IMR-90 (cell line): Measurements from ENCODE around the gene CPXM2. TPM values are rescaled to one million over a fixed set of nuclear protein-coding genes. Genes with fewer than 3 reads are reported as not detected.

Experiments used
- ATAC-seq: fragments of 200-7000 bp; cut with Tn5 transposase; 2 replicates; pipeline ENCODE4 v1.9.1; 2020; ENCODE audit warnings: low read depth, mild to moderate bottlenecking, moderate library complexity
- BruUV-seq: library from RNA; stranded (reverse); fragments of 400-500 nt; replicated peaks from 2 replicates; lab custom pipeline; 2021; lab: Mats Ljungman, UMichigan
- CTCF ChIA-PET: fragments of 300-600 bp; formaldehyde crosslinking; extraction: SDS; loops from one replicate; lab custom pipeline; 2021; ENCODE audit warnings: antibody characterized with exemption; lab: Yijun Ruan, JAX
- POLR2A ChIA-PET: fragments of 300-600 bp; sonication (Branson Sonifier 250); formaldehyde crosslinking; loops from one replicate; lab custom pipeline; 2022; ENCODE audit warnings: antibody characterized with exemption; ENCODE audit not compliant: unreplicated experiment; lab: Charles Lee
- DNase-seq: peaks from one replicate; pipeline ENCODE4 v3.0.0; 2013
- H2AFZ ChIP-seq: replicated peaks from 2 replicates; pipeline ENCODE3; 2013; ENCODE audit warnings: low read length, mild to moderate bottlenecking; ENCODE audit not compliant: poor library complexity
- H2AK5ac ChIP-seq: 2 replicates; pipeline ENCODE4 v1.6.1; 2013; ENCODE audit warnings: low read depth, low read length, inconsistent platforms
- H2AK9ac ChIP-seq: replicated peaks from 2 replicates; pipeline ENCODE3; 2013; ENCODE audit warnings: mild to moderate bottlenecking, low read depth, low read length, moderate library complexity; ENCODE audit not compliant: poor library complexity
- H2BK120ac ChIP-seq: 2 replicates; pipeline ENCODE4 v1.6.1; 2013; ENCODE audit warnings: low read depth, low read length, inconsistent platforms
- H2BK15ac ChIP-seq: 3 replicates; pipeline ENCODE4 v1.6.1; 2013; ENCODE audit warnings: low read depth, low read length, inconsistent platforms
- H2BK20ac ChIP-seq: 2 replicates; pipeline ENCODE4 v1.6.1; 2013; ENCODE audit warnings: low read depth, mild to moderate bottlenecking, inconsistent platforms, low read length, moderate library complexity
- H2BK5ac ChIP-seq: 2 replicates; pipeline ENCODE4 v1.6.1; 2013; ENCODE audit warnings: mild to moderate bottlenecking, low read depth, low read length, inconsistent platforms; ENCODE audit not compliant: poor library complexity, severe bottlenecking
- H3K14ac ChIP-seq: replicated peaks from 2 replicates; pipeline ENCODE4 v1.6.1; 2013; ENCODE audit warnings: low read depth, low read length, inconsistent platforms
- H3K18ac ChIP-seq: 2 replicates; pipeline ENCODE4 v1.6.1; 2013; ENCODE audit warnings: low read depth, low read length, control low read depth
- H3K23ac ChIP-seq: 2 replicates; pipeline ENCODE4 v1.6.1; 2013; ENCODE audit warnings: low read depth, low read length, inconsistent platforms
- H3K27ac ChIP-seq: 2 replicates; pipeline ENCODE4 v1.5.1; 2013; ENCODE audit warnings: mild to moderate bottlenecking, control low read depth, low read length; ENCODE audit not compliant: insufficient read depth
- H3K27me3 ChIP-seq: 2 replicates; pipeline ENCODE4 v1.6.1; 2013; ENCODE audit warnings: low read length; ENCODE audit not compliant: control insufficient read depth, insufficient read depth
- H3K36me3 ChIP-seq: 2 replicates; pipeline ENCODE4 v1.6.1; 2013; ENCODE audit warnings: low read length, mixed read lengths; ENCODE audit not compliant: control insufficient read depth, insufficient read depth
- H3K4ac ChIP-seq: 2 replicates; pipeline ENCODE4 v1.6.1; 2013; ENCODE audit warnings: low read depth, low read length, inconsistent platforms
- H3K4me1 ChIP-seq: 2 replicates; pipeline ENCODE4 v1.6.1; 2013; ENCODE audit warnings: low read length, mixed read lengths; ENCODE audit not compliant: control insufficient read depth, insufficient read depth
- H3K4me2 ChIP-seq: 2 replicates; pipeline ENCODE4 v1.6.1; 2013; ENCODE audit warnings: low read depth, mild to moderate bottlenecking, control low read depth, low read length, moderate library complexity
- H3K4me3 ChIP-seq: 2 replicates; pipeline ENCODE4 v1.5.1; 2013; ENCODE audit warnings: low read depth, mild to moderate bottlenecking, control low read depth, low read length, moderate library complexity; ENCODE audit not compliant: insufficient read depth
- H3K56ac ChIP-seq: 2 replicates; pipeline ENCODE4 v1.6.1; 2013; ENCODE audit warnings: low read length, inconsistent platforms; ENCODE audit not compliant: insufficient read depth; ENCODE audit errors: extremely low read depth
- H3K79me1 ChIP-seq, 2 experiments: 2 replicates each; pipeline ENCODE4 v1.6.1; 2013; ENCODE audit warnings: low read length in 2 of 2, inconsistent platforms in 1 of 2, low read depth in 1 of 2
- H3K9ac ChIP-seq: 2 replicates; pipeline ENCODE4 v1.6.1; 2013; ENCODE audit warnings: low read depth, low read length, control low read depth
- H3K9me1 ChIP-seq: 2 replicates; pipeline ENCODE4 v1.6.1; 2013; ENCODE audit warnings: low read length, inconsistent platforms; ENCODE audit not compliant: insufficient read depth
- H3K9me3 ChIP-seq: 2 replicates; pipeline ENCODE4 v1.6.1; 2013; ENCODE audit warnings: low read length; ENCODE audit not compliant: control insufficient read depth, insufficient read depth
- H4K20me1 ChIP-seq: 2 replicates; pipeline ENCODE4 v1.6.1; 2013; ENCODE audit warnings: low read length, inconsistent platforms; ENCODE audit not compliant: insufficient read depth
- H4K5ac ChIP-seq: 2 replicates; pipeline ENCODE4 v1.6.1; 2013; ENCODE audit warnings: mild to moderate bottlenecking, low read depth, low read length, control low read depth
- H4K8ac ChIP-seq, 2 experiments: 2 replicates each; pipeline ENCODE4 v1.6.1; 2013; ENCODE audit warnings: low read depth in 2 of 2, low read length in 2 of 2, control low read depth in 1 of 2, inconsistent platforms in 1 of 2
- H4K91ac ChIP-seq: 2 replicates; pipeline ENCODE4 v1.6.1; 2013; ENCODE audit warnings: low read depth, low read length, inconsistent platforms; ENCODE audit not compliant: insufficient read depth
- BHLHE40 ChIP-seq: fragments of 150-350 bp; IDR thresholded peaks from 2 replicates; pipeline ENCODE4 v1.6.1; 2016; ENCODE audit warnings: mild to moderate bottlenecking, low read depth, low read length
- CEBPB ChIP-seq: IDR thresholded peaks from 2 replicates; pipeline ENCODE4 v1.6.1; 2012; ENCODE audit warnings: low read depth, low read length, improper control_type of control experiment
- CHD1 ChIP-seq: IDR thresholded peaks from 2 replicates; pipeline ENCODE4 v1.6.1; 2012; ENCODE audit warnings: low read depth, low read length, improper control_type of control experiment
- FOS ChIP-seq: fragments of 150-350 bp; IDR thresholded peaks from 2 replicates; pipeline ENCODE4 v1.6.1; 2016; ENCODE audit warnings: low read depth, low read length
- MAFK ChIP-seq: IDR thresholded peaks from 2 replicates; pipeline ENCODE4 v1.6.1; 2012; ENCODE audit warnings: low read depth, low read length, improper control_type of control experiment
- MXI1 ChIP-seq: IDR thresholded peaks from 2 replicates; pipeline ENCODE4 v1.6.1; 2012; ENCODE audit warnings: low read depth, mild to moderate bottlenecking, low read length, moderate library complexity, borderline replicate concordance
- RFX5 ChIP-seq: IDR thresholded peaks from 2 replicates; pipeline ENCODE4 v1.8.0; 2012; ENCODE audit warnings: low read depth, mild to moderate bottlenecking, low read length, moderate library complexity
- WGBS, 2 experiments: methylation state at CpG; one replicate each; pipeline versions ENCODE4 v1.1.5 to v1.1.7; 2013; ENCODE audit warnings: missing lambda C conversion rate in 2 of 2; ENCODE audit not compliant: insufficient read length in 1 of 2; ENCODE audit errors: extremely low coverage in 2 of 2; 5-methylcytosine and 5-hydroxymethylcytosine counted together
- dilution Hi-C: fragments of 300-500 bp; cut with HindIII; formaldehyde crosslinking; loops from one replicate; pipeline ENCODE4 v1.14.3; 2018; ENCODE audit warnings: low sequenced_read_pairs; ENCODE audit not compliant: unreplicated experiment
- in situ Hi-C: fragments of 300-500 bp; cut with MboI; formaldehyde crosslinking; loops from 3 replicates; pipeline ENCODE4 v1.14.3; 2019; ENCODE audit warnings: low sequenced_read_pairs, inconsistent platforms, mixed read lengths
- intact Hi-C: fragments of 100-400 bp; cut with micrococcal nuclease; formaldehyde crosslinking; loops from 2 replicates; pipeline ENCODE4 v1.10.0; 2022
- polyA plus RNA-seq, 3 experiments: library from polyadenylated mRNA; depleted of rRNA; stranded (reverse); fragments of >200 nt; gene quantifications; 2 replicates each; pipeline ENCODE4 v1.2.3, GENCODE V29; 2012; ENCODE audit warnings: low replicate concordance in 1 of 3
- total RNA-seq: library from RNA; depleted of rRNA; stranded (reverse); fragments of >200 nt; gene quantifications from 2 replicates; pipeline ENCODE4 v1.2.3, GENCODE V29; 2012
- TF ChIP-seq, protein P1 (sequence below): conservative IDR thresholded peaks from 2 replicates; pipeline ENCODE4 v1.5.1; 2012; ENCODE audit warnings: mild to moderate bottlenecking, low read depth, low read length, improper control_type of control experiment

CPXM2 gene
- total and polyA plus RNA-seq, 2 of the 4 experiments (the other 2 are of a cell fraction), result not detected

DNA sequence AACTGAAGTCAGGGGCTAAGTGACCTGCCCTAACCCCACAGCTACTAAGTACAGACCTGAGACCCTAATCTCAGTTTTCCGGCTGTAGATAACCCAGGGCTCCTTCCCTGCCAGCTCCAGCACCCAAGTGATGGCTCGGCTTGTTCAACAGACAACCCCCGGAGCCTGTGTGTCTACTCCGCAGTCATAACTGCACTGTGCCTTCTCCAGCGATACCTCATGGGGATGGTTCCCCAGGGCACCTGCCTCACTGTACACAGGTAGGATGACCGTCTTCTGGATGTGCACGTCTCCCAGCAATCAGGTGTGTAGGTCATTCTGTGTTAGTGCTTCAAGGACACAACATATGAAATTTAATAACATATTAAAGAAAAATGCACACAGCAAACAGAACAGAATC, 37.1 kb downstream of the CPXM2 start:
- H2BK15ac ChIP-seq, result no peak overlapping the region
- H4K91ac ChIP-seq, result no peak overlapping the region
- ATAC-seq, result no peak
- H3K23ac ChIP-seq, result no peak overlapping the region
- no peak overlapping the region for H2AK9ac ChIP-seq
- H3K9me1 ChIP-seq, result no peaks in the 10 kb centered on the region
- no peaks in the 10 kb centered on the region for H3K79me1 ChIP-seq
- no peak overlapping the region for H2BK5ac ChIP-seq
- in situ Hi-C loops, result no loop called here
- H3K27me3 ChIP-seq, result no peaks in the 10 kb centered on the region
- no peak overlapping the region for H3K27ac ChIP-seq
- no peaks in the 10 kb centered on the region for H4K20me1 ChIP-seq
- H4K8ac ChIP-seq, result no peak overlapping the region
- H2BK120ac ChIP-seq, result no peak overlapping the region
- no peak for DNase-seq
- no peaks in the 10 kb centered on the region for H3K4me1 ChIP-seq
- TF ChIP-seq MXI1 (no peak), CEBPB (no peak), MAFK (no peak), RFX5 (no peak), CHD1 (no peak), FOS (no peak), BHLHE40 (no peak)
- TF ChIP-seq, protein P1, sequence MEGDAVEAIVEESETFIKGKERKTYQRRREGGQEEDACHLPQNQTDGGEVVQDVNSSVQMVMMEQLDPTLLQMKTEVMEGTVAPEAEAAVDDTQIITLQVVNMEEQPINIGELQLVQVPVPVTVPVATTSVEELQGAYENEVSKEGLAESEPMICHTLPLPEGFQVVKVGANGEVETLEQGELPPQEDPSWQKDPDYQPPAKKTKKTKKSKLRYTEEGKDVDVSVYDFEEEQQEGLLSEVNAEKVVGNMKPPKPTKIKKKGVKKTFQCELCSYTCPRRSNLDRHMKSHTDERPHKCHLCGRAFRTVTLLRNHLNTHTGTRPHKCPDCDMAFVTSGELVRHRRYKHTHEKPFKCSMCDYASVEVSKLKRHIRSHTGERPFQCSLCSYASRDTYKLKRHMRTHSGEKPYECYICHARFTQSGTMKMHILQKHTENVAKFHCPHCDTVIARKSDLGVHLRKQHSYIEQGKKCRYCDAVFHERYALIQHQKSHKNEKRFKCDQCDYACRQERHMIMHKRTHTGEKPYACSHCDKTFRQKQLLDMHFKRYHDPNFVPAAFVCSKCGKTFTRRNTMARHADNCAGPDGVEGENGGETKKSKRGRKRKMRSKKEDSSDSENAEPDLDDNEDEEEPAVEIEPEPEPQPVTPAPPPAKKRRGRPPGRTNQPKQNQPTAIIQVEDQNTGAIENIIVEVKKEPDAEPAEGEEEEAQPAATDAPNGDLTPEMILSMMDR, result no peak
- H3K18ac ChIP-seq, result no peak overlapping the region
- no CpG with 5 or more reads among the region's 7 CpGs for WGBS, 2 experiments
- no peak overlapping the region for H3K56ac ChIP-seq
- H3K9ac ChIP-seq, result no peak overlapping the region
- dilution Hi-C loops, result no loop called here
- no peak overlapping the region for H2BK20ac ChIP-seq
- intact Hi-C loops, result no loop called here
- H3K36me3 ChIP-seq, result no peaks in the 10 kb centered on the region
- H3K4me3 ChIP-seq, result no peak overlapping the region
- CTCF ChIA-PET, result no interaction called here
- POLR2A ChIA-PET, result no interaction called here
- no peak overlapping the region for H3K4me2 ChIP-seq
- H2AFZ ChIP-seq, result no peak overlapping the region
- peaks cover 34% of the 10 kb centered on the region for H3K9me3 ChIP-seq
- H4K5ac ChIP-seq, result no peak overlapping the region
- no peak overlapping the region for H3K4ac ChIP-seq
- H3K14ac ChIP-seq, result no peak overlapping the region
- no TSS peak for BruUV-seq
- no peak overlapping the region for H2AK5ac ChIP-seq
